ENCODE measurements around the gene LILRA6.

- TF ChIP-seq, protein P1, sequence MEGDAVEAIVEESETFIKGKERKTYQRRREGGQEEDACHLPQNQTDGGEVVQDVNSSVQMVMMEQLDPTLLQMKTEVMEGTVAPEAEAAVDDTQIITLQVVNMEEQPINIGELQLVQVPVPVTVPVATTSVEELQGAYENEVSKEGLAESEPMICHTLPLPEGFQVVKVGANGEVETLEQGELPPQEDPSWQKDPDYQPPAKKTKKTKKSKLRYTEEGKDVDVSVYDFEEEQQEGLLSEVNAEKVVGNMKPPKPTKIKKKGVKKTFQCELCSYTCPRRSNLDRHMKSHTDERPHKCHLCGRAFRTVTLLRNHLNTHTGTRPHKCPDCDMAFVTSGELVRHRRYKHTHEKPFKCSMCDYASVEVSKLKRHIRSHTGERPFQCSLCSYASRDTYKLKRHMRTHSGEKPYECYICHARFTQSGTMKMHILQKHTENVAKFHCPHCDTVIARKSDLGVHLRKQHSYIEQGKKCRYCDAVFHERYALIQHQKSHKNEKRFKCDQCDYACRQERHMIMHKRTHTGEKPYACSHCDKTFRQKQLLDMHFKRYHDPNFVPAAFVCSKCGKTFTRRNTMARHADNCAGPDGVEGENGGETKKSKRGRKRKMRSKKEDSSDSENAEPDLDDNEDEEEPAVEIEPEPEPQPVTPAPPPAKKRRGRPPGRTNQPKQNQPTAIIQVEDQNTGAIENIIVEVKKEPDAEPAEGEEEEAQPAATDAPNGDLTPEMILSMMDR (IDR thresholded peaks at IDR 0.05 in 4 of 5, conservative IDR thresholded peaks at IDR 0.05 in 1 of 5), result no peak
- TF ChIP-seq POLR2A (IDR thresholded peaks at IDR 0.05), result no peak
Measured at GRCh38 chr19:54208784-54209057, 33.9 kb downstream of the LILRA6 start.
